ENCODE data around the gene OVCA2.

OVCA2 gene

DNA sequence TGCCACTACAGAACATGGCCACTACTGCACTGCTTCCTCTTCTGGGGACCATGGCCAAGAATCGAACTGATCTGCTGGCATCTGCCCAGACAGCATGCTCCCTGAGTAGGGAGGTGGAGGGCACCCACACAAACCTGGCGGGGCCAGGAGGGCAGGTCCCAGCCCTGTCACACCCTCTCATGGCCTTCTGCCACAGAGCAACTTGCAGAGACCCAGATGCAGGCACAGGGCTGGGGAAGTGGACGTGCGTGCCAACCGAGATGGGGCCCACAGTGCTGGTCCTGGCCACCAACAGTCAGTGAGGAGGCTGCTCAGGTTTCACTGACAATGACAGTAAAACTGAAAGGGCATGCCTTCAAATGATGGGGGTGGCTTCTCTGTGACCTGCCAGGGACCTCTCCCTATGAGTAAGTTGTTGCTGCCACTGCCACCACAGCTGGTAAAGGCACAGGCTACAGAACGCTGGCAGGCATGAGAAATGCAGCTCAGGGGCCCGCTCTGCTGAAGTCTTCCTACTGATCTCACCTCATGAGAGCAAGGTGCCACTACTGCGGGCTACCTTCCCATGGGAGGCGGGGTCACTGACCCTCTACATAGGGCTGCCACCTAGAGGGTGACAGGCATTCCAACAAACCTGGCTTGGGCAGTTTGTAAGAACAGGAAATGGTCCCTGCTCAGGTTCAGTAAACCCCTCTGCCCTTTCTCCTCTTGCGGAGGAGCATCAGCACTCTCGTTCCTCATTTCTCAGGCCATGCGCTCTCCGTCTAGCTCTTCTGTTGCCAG is 28.6 kb downstream of the OVCA2 start:
- in situ Hi-C loops (cut with HindIII; ENCODE audit: low pct_ligation_motif_present, low pct_unique_long_range_greater_than_20kb, low sequenced_read_pairs): no loop called here

DNA sequence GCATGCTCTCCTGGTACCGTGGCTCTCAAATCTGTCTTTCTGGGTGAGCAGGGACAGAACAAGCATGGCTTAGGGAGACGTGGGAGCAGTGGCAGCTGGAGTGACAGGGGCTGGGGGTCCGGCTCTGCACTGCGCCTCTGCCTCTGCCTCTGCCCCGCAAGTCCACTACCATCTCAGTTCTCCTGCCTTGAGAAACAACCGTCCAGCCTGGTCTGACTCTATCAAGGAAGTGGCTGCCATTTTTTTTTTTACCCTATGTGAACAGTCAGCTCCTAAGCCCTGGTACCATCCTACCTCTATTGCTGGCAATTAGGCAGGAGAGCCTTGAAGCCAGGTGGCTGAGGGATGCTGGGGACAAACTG is 29.2 kb downstream of the OVCA2 start:
- in situ Hi-C loops (cut with HindIII; ENCODE audit: low pct_ligation_motif_present, low pct_unique_long_range_greater_than_20kb, low sequenced_read_pairs): no loop called here
- DNase-seq: no peak

More for the DNA sequence above, 28.6 kb downstream of the OVCA2 start:
- no peak for DNase-seq

DNA sequence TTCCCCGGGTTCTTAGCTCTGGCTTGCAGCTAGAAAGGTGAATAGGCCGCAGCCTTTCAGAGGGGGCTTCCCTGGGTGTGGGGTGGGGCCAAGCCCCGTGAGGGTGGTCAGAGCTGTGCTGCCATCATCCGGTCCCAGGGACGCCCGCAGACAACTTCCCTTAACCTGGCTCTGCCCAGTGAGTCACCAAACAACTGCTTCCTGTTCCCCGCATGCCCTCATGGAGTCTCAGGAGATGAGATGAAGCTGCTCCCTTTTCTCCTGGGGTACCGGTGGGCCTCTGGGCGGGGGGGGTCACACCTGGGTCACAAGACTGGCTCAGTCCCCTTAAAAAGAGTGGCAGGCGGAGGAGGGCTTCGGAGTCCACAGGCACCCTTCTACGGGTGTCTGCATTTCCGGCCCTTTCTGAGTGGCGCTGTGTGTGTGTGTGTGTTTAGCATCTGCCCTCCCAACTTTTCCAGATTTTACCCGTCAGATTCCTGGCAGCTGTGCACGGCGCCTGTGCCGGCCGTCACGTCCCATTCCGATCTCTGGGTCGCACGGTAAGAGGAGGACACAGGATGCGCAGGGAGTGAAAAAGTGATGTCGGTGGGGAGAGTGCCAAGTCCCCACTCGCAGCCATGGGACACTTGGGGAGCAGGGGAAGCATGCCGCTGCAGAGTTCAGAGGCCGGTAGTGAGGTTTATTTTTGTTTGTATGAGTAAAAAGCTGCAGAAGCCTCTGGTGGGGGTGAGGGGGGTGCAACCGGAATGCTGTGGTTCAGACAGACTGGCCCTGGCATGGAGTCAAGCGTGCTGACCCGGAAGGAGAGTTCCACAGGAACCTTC is 29.8 kb downstream of the OVCA2 start:
- in situ Hi-C loops (cut with HindIII; ENCODE audit: low pct_ligation_motif_present, low pct_unique_long_range_greater_than_20kb, low sequenced_read_pairs): no loop called here
- DNase-seq: no peak

DNA sequence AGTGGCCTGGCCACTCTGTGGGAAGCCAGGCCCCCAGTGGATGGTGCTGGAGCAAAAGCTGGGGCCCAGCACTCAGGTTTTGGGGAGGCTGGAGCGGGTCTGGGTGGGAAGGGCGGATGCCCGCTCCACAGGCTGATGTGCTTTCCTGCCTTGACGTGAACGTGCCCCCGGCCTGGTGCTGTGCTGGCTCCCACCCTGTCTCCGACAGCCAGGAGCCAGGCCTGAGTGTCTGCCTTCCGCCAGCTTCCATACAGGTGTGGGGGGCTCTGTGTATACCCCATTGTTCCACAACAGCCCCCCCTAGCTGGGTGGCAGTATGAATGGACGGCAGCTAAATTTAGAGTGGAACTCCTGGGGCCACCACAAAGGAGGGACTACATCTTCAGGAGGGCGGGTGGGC is 33.1 kb downstream of the OVCA2 start:
- no peak for DNase-seq
- in situ Hi-C loops (cut with HindIII; ENCODE audit: low pct_ligation_motif_present, low pct_unique_long_range_greater_than_20kb, low sequenced_read_pairs): no loop called here

DNA sequence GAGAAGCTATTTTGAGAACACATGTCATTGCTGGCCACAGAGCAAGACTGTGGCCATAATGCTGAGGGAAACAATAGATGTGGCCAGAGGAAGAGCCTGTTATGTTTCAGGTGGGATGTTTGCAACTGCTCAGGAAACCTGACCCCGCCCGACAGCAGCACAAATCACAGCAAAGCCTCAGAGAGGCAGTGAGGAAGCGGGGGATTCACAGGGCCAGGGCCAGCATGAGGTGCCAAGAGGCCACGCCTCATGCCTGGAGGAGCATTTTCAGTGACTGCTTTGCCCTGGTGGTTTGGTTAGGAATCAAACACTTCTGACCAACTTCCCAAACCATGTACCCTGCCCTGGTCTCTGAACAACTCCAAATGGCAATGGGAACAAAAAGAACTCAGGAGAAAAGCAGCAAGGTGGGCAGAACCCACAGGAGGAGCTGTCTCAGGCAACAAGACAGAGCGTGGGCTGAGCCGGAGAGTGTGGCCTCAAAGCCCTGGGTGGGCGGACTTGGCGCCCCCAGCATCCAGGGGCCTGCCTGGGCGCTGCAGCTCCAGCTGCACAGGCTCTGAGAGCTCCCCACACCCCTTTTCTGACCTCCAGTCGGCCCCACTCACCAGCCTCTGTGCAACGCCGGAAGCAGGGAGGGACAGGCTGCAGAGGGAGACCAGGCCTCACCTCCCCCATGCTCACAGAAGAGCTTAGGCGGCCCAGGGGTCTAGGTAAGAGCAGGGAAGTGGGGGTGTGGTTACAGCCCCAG is 33.7 kb downstream of the OVCA2 start:
- in situ Hi-C loops (cut with HindIII; ENCODE audit: low pct_ligation_motif_present, low pct_unique_long_range_greater_than_20kb, low sequenced_read_pairs): no loop called here

DNA sequence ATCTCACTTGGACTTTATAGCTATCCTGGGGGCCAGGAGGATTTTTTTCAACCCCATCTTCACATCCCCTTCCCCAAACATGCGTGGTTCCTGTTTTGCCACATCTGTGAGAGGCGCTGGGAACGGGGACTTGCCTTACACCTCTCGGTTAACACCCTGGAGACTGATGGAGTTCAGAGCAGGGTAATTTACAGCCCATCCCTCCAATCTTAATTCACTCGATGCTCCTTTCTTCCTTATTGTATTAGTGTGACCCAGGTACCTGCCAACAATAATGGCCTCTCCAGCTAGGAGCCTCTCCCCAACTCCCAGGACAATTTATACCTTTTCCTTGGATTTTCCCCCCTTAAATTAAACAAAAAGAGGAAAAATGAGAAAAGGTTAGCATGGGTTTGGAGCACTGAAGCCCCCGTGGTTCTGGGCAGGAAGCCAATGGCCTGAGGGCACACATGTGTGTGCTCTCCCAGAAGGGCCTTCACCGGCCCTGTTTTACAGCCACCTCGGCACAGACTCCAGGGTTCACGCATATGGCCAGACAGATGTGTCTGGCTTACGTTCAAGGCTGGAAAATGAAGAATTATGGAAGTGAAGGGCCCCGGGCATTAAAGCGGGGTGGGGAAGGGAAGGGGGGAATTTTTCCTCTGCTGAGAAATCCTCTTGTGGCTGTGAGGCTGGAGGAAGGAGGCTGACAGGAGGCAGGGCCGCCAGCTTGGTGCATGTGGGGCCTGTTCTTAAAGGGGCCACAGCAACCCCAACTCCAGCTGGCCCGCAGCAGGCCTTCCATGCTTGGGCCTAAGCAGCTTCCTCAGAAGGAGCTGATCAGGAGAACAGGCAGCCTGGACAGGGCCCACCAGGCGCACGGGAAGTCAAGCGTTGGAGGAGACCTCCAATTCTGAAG is 34.5 kb downstream of the OVCA2 start:
- DNase-seq: no peak
- in situ Hi-C loops (cut with HindIII; ENCODE audit: low pct_ligation_motif_present, low pct_unique_long_range_greater_than_20kb, low sequenced_read_pairs): no loop called here

More for the DNA sequence above, 33.7 kb downstream of the OVCA2 start:
- DNase-seq: no peak

DNA sequence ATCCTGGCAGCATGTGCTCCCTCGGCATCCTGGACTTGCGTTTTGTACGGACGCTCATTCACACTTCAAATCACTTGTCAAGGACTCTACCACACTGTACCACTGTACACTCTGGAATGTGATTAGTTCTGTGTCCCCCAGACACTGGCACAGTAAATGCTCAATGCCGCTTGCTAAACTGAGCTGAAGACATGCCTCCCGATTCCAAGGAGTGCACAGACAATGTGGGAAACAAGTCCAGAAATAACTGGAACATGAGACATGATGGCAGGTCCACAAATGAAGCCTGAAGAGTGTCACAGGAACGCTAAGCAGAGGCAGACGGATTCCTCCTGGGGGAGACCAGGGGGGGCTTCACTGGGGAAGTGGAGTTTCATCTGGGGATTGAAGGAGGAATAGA is 35.2 kb downstream of the OVCA2 start:
- in situ Hi-C loops (cut with HindIII; ENCODE audit: low pct_ligation_motif_present, low pct_unique_long_range_greater_than_20kb, low sequenced_read_pairs): no loop called here
- DNase-seq: no peak

DNA sequence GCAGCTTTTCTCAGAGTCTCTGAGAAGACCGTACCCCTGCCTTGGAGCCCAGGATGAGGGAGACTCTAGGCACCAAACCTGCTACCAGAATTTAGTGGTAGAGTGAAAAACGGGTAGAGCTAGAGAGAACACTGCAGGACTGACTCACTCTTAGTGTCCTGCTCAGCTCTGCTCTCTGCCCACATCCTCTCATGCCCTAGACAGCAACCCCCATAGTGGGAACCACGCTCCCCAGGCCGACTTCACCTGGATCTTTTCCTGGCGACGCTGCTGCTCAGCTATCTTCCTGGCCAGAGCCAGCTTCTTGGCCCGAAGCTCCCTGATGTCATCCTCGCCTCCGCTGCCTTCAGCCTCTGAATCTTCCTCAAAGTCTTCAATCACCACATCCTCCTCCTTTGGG is 39.7 kb downstream of the OVCA2 start:
- DNase-seq: no peak
- in situ Hi-C loops (cut with HindIII; ENCODE audit: low pct_ligation_motif_present, low pct_unique_long_range_greater_than_20kb, low sequenced_read_pairs): no loop called here

DNA sequence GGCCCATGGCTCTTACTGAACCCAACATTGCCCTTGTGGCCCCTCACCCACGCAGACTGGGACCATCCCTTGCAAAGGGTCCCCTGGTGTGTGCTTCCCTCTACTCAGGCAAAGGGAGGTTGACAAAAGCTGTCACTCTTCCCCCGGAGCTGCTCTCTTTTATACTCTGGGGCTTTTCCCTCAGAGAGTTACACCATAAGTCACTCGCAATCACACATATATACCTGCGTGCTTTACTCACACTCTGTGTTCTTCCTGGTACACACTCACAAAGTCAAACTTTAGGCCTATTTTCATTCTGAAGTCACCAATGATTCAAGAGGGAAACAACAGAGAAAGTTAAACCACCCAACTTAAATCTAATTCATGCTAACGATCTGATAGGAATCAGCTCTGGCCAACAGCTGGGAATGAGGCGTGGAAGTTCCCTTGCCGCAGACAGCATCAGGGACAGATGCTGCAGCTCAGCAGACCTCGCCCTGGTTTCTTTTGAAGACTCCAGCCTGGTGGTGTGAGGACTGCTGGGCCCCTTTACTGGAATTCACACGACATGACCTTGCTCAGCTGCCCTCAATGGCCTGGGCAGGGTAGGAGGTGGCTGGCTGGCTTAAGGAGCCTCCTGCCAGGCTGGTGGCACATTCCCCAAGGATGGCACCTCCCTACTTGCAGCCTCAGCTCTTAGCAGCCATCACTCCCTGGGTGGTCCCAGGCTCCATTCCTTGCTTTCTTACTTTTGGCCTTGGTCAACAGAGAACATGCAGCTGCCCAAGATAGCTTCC is 40.4 kb downstream of the OVCA2 start:
- DNase-seq: no peak
- in situ Hi-C loops (cut with HindIII; ENCODE audit: low pct_ligation_motif_present, low pct_unique_long_range_greater_than_20kb, low sequenced_read_pairs): no loop called here

DNA sequence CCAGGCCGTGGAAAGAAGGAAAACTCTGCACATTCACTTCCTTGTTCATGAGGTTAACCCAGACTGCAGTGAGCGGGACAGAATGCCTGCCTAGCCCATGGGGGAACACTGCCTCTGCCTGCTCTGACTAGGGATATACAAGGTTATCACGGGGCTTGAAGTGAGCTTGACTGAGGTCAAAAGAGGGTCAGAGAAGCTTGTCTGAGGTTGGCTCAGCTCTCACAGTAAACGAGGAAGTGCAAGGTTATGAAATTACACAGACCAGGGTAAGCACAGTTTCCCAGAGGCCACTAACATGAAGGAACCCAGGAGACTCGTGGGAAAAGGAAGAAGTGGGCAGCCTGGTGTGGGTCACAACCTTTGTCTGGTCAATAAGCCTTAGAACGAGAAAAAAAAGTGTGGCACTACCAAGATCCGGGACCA is 41.8 kb downstream of the OVCA2 start:
- DNase-seq: no peak

DNA sequence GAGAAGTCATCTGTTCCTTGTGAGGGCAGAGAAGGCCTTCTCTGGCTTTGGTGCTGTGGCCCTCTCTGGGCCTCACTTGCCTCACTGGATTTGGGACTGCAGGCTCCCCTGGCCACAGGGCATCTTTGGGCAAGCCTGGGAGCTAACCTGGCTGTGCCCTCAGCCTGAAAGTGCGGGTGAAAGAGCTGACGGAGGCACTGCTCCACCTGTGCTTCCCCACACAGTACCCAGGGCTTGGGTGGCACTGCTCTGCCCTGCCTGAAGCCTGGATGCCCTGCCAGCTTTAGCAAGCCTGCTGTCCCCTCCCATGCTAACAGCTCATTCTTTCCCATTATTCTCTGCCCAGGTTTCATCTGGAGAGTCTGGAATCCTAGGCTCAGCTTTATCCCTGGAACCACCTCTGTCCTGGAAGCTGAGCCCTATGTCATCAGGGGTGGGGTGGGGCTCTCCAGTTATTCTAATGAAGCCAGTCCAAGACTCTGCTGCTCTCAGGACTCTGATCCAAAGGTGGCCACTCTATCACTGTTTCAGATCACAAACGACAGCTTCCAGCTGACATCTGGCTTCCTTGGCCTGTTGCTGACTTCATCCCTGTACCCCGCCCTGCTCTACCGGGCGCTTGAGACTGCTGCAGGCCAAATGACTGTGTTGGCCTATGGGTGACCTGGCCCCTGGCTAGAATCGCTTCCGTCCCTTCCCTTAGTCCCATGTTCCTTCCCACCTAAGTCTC is 42.4 kb downstream of the OVCA2 start:
- in situ Hi-C loops (cut with HindIII; ENCODE audit: low pct_ligation_motif_present, low pct_unique_long_range_greater_than_20kb, low sequenced_read_pairs): no loop called here
- DNase-seq: no peak

More for the DNA sequence above, 41.8 kb downstream of the OVCA2 start:
- in situ Hi-C loops (cut with HindIII; ENCODE audit: low pct_ligation_motif_present, low pct_unique_long_range_greater_than_20kb, low sequenced_read_pairs): no loop called here

DNA sequence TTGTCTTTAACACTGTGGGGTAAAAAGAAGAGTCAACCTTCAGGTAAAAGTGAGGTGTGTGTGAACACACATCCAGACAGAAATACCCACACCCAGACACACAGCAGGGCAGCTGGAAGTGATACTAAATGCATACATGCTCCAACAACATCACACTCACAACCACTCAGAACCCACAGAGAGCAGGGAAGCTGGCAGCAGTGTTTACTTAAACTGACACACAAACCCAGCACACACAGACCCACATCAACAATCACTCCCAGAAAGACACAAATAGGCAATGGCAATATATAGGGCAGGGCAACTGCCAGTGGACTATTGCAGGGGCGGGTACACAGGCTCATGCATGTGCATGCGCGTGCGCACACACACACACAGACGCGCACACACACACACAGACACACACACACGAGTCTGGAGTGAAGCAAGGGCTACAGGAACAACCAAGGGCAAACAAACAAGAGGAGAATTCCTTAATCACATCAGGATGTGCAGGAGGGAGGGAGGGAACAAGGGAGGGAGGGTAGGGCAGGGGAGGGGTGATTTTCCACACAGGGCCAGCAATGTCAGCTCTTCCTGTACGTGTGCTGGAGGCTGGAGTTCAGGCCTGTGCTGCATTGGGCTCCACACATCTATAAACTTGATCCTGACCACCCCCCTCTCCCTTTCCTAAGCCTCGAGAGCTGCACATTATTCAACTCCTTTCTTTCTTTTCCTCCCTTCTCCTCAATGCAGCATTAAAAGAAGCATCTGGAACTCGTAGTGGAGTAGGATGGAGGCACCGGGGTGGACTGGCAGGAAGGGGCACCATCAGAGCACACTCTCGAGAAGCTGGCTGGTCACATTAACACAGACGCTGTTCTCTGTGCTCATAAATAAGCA is 43.2 kb downstream of the OVCA2 start:
- in situ Hi-C loops (cut with HindIII; ENCODE audit: low pct_ligation_motif_present, low pct_unique_long_range_greater_than_20kb, low sequenced_read_pairs): no loop called here
- no peak for DNase-seq

DNA sequence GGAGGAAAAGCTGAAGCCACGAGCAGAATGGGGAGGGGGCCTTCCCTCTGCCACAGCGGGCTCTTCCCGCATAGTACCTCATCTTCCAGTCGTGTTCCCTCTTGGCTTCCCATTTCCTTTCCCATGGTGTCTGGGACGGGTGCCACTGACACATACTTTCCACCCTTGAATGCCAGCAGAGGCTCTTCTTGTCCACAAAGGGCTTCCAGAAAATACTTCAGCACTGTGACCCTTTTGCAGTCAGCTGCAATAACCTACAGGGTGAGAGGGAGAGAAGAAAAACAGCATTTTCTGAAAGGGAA is 43.8 kb downstream of the OVCA2 start:
- in situ Hi-C loops (cut with HindIII; ENCODE audit: low pct_ligation_motif_present, low pct_unique_long_range_greater_than_20kb, low sequenced_read_pairs): no loop called here
- no peak for DNase-seq

DNA sequence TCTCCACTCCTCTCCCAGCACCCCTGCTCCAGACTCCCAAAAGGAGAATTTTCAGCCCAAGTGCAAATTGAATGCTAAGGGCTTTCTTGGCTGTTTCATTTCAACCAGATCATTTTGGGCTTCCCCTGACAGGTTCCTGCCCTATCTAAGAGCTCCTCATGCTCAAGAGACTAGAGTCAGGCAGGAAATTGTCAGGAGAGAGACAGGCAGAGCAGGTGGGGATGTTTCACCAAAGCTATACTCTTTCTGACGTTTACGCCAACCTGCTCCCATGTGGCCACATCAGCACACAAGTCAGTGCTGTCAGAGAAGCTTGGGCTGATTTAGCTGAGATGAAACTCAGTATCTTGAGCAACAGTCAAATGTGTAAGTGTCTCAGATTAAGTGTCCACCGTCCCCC is 44.5 kb downstream of the OVCA2 start:
- in situ Hi-C loops (cut with HindIII; ENCODE audit: low pct_ligation_motif_present, low pct_unique_long_range_greater_than_20kb, low sequenced_read_pairs): no loop called here
- no peak for DNase-seq

DNA sequence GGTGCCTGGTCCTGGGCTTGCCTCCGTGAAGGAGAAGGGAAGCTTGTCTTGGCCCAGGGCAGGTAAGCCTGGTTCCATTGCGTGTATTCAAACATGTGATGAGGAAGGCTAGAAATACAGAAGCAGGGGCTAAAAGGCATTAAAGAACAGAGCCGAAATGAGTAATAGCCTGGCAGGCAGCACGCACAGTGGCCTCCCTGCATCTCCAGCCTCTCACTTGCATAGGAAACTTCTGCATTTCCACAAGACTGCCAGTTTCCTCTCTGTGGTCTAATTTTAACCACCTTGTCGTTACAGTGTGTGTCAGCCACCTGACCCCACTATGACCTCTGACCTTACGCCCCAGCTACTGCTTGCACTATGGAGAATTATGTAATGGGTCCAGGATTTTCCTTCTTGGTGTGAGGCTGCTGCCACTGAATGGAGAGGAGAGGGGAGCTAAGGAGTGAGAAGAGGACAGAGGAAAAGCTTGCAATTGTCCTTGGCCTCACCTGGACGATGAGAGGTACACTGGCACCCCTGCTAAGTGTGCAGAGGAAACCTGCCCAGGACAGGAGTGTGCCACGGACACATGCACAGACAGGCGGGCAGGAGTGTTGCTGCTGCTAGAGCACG is 45.9 kb downstream of the OVCA2 start:
- in situ Hi-C loops (cut with HindIII; ENCODE audit: low pct_ligation_motif_present, low pct_unique_long_range_greater_than_20kb, low sequenced_read_pairs): no loop called here
- no peak for DNase-seq

DNA sequence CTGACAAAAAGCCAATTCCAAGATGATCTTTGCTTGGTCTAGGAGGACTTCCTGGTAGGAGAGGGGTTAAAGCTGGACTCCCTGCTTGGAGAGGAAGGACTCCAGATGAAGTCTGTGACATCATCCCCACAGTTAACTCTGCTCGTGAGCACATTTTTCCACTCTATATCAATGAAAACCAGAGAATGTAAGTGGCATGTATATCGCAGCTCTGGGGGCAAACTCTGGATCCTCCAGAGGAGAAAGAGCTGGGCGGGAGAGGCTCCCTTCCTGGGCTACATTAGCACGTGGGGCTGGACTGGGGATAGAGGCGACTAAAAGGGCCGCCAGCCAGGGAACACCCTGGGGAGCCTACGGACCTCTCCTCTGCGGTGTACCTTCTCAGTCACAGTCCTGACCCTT is 47.2 kb downstream of the OVCA2 start:
- in situ Hi-C loops (cut with HindIII; ENCODE audit: low pct_ligation_motif_present, low pct_unique_long_range_greater_than_20kb, low sequenced_read_pairs): no loop called here
- no peak for DNase-seq
